Stimulated activated CD4-positive, alpha-beta T cell treated with anti-CD3 and anti-CD28 coated beads, Interleukin-1b, Interleukin-23, amount 100 ng/mL, for 1 hour (primary cell): Measurements from ENCODE around the gene KCNQ1.
A peak's percentile ranks its signal among the peaks of the same experiment; 100 is the strongest.

ENCODE experiments used
- DNase-seq, 2 donors: peaks; one replicate each; pipeline ENCODE4 v3.0.0-alpha.2; 2020; ENCODE audit warnings: low read depth in 2 of 2

Gene KCNQ1

DNA sequence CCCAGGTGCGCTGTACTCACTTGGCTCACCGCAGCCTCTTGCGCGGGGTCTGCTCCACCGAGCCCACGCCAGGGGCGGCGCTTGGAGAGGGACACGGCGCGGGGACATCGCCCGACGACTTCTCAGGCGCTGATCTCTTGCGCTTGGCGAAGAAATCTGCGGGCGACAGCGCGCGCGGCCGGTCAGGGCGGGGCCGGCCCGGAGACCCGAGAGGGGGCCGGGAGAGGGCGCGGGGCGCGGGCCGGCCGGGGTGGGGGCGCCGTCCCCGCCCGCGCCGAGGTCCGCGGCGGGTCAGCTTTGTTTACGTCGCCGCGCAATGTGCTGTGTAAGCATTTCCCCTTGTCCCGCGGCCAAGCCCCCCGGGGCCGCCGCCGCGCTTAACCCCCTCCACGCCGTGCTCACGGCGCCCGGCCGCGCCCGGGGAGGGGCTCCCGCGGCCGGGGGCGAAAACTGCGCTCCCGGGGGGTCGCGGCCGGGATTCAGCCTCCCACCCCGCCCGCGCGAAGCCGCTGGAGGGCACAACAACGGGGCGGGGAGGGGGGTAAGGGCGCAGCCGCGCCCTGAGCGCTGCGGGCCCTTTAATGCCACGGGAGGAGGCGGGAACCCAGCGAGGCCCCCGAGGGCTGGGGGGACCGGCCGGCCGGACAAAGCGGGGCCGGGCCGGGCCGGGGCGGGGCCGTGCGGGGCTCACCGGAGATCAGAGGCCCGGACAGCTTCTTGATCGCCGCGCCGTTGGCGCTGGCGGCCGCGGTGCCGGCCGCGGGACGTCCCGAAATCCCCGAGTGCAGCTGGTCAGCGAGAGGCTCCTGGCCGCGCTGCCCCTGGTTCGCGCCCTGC, 439.4 kb downstream of the KCNQ1 start:
- DNase-seq = no peak

DNA sequence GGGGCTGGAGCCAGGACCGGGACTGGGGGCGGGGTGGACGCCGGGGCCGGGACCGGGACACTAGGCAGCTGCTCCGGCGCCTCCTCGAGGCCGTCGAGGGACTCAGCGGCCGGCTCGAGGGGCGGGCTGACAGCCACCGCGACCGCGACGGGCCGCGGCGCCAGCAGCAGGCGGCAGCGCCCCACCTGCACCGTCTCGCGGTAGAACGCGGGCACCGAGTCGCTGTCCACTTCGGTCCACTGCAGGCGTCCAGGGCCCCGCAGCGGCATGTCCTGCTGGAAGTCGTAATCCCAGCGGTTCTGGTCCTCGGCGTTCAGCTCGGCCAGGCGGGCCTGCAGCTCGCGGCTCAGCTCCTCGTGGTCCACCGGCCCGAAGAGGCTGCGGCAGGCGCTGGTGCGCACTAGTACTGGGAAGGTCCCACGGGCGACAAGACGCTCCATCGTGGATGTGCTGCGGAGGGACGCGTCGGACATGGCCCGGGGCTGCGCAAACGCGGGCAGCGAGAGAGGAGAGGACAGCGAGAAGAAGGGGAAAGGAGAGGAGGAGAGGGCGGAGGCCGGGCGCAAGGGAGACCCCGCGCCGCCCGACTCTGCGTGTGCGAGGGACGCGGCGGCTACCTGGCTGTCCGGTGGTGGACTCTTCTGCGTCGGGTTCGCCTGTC, 440.3 kb downstream of the KCNQ1 start:
- DNase-seq = no peak

DNA sequence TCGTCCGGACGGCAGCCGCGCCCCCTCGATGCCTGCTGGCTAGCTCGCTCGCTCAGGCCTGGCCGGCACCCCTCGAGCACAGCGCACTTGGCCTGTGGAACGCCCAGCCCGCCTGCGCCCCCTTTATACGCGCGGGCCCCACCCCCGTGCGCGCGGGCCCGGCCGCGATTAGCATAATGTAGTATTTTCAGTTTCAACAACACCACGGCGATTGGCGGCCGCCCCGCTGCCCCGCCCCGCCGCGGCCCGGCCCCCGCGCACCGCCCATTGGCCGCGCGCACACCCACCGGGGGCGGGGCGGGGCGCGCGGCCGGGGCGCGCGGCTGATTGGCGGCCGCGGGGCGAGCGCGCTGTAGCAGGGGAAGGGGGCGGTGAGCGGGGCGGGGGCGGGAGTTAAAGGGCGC, 440.9 kb downstream of the KCNQ1 start, which contains the start of gene CDKN1C:
TSS of gene CDKN1C (minus strand) at position 98 of the 404 bp plus-strand sequence. CDS start 319 bp downstream, outside the sequence.
- peak; percentile 60 to 62 for DNase-seq

GRCh38 chr11:2886191-2886894, 441.5 kb downstream of the KCNQ1 start:
- DNase-seq = no peak

DNA sequence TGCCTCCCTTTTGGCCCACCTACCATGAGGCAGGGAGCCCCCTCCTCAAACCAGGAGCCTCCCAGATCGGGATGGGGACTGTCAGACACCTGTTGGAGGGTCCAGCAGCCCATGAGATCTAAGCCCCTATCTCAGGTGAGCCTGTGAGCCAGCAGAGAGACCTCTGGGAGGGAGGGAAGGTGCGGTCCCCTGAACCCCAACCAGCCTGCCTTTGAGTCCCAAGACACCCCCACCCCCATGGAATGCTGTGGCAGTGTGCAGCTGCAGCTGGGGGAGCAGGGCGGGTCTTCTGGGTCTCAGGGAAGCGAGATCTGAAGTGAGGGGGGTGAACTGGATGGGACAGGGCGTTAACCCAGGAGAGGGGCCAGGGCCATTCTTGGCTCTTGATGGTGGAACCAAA, 442.1 kb downstream of the KCNQ1 start:
- DNase-seq = no peak

GRCh38 chr11:2887515-2888195, 442.8 kb downstream of the KCNQ1 start:
- DNase-seq = no peak

DNA sequence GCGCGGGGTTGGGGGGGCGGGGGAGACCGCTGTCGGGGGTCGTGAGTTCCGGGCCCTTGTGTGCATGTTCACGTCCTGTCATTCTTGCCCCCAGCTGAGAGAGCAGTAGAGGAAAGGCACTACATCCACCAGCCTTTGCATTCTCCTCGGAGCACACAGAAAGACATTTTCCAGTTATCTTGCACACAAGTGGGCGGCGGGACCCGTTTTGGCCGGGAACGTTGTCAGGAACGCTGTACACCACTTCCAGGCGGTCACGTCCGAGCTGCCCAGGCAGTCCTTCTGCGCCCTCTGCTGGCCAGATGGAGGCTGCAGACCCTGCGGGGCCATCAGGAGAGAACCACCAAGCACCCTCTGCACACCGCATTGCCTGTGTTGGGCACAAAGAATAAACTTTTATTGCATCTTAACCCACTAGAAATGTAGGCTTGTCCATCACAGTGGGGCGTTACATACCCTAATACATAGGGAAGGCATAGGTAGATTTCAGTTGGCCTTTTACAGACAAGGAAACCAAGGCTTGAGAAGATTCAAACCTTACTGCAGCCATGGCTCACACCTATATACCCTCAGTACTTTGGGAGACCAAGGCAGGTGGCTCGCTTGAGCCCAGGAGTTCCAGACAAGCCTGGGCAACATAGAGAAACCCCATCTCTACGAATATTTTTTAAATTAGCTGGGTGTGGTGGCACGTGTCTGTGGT, 443.6 kb downstream of the KCNQ1 start:
- DNase-seq = peak; percentile 71 to 78

DNA sequence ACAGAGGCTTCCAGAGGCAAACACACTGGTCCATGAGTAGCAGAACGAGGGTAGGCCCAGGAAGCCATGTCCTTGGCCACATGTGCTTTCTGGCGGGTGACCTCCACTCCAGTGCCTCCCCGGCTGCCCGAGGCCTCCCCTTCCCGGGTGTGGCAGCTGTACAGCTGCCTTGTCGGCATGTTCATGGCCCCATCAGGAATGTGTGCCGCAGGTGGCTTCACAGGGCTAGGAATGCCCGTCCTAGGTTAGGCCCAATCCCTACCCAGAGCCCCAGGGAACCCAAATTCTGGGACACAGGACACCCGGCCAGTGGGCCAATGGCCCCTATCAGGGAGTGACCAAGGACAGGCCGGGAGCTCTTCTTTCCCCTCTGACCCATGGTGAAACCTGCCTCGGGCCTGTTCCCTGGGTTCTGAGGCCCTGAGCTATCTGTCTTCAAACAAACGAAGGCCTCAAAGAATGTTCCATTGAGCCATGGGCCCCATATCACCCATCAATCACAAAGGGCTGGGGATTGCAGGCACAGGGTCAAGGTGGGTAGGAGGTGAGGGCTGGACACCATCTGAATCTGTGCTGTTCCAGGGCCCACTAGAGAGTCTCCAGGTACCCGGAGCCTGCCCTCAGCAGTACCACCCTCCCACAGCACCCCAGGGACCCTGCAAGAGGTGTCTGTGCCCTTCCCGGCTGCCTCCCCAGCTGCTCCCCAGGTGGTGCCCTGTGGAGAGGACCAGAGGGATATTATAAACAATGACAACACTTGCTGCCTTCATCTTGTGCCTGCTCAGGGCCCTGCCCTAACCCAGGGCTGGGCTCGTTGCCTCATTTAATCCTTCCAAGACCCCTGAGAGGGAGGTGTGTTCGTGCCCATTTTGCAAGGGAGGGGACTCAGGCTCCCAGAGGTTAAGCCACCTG, 444.8 kb downstream of the KCNQ1 start:
- DNase-seq = no peak

GRCh38 chr11:2890466-2891294, 445.9 kb downstream of the KCNQ1 start:
- no peak for DNase-seq

GRCh38 chr11:2891326-2892214, 446.8 kb downstream of the KCNQ1 start:
- DNase-seq = no peak

DNA sequence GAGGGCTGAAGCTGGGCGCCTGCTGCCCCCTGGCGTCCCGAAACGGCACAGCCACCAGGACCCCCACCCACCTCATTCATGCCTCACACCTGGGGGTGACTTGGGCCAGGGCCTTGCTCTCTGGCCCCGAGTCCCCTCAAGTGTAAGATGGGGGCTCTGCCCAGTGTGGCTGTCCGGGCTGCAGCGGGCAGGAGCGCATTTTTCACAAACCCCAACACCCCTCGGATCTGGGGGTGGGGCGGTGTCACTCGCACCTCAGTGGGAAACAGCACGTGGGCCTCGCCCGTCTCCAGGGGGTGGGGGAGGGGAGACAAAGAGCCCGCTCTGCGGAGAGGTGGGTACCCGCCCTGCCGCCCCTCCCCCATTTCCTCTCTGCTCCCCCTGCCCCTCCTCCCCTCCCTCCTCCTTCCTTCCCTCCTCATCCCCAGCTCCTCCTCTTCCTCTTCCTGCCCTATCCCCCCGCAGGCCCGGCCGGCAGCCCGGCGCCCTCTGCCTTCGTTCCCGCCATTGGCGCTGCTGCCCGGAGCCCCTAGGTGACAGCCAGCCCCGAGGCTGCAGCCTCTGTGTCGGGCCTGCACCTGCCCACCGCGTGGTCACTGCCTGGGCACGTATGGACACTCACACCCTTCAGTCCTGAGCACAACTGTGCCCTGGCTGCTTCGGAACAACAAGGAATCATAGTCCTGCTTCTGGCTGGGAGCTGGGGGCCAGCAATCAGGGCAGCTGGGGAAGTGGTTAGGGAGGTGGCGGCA, 447.6 kb downstream of the KCNQ1 start:
- DNase-seq = peak; percentile 22 to 47

GRCh38 chr11:2892967-2893528, 448.2 kb downstream of the KCNQ1 start:
- DNase-seq = no peak

GRCh38 chr11:2893935-2894334, 449.1 kb downstream of the KCNQ1 start:
- no peak for DNase-seq

GRCh38 chr11:2896047-2896446, 451.2 kb downstream of the KCNQ1 start:
- no peak for DNase-seq

DNA sequence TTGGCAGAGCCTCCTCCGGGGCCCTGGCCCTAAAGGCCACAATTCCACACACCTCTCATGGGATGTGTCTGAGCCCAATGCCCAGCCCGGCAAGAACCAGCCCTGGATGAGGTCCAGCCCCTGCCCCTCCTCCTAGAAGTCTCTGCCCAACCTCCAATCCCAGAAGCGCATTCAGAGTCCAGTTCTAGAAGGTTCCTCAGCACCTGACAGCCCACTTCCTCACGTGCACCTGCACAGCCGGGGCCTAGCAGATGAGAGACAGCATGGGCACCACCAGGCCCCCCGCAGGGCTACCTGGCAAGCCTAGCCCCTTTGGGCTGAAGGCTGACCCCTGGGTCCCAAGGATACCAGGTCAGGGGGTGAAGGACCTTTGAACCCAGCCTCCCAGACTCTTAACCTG, 452.2 kb downstream of the KCNQ1 start:
- no peak for DNase-seq

DNA sequence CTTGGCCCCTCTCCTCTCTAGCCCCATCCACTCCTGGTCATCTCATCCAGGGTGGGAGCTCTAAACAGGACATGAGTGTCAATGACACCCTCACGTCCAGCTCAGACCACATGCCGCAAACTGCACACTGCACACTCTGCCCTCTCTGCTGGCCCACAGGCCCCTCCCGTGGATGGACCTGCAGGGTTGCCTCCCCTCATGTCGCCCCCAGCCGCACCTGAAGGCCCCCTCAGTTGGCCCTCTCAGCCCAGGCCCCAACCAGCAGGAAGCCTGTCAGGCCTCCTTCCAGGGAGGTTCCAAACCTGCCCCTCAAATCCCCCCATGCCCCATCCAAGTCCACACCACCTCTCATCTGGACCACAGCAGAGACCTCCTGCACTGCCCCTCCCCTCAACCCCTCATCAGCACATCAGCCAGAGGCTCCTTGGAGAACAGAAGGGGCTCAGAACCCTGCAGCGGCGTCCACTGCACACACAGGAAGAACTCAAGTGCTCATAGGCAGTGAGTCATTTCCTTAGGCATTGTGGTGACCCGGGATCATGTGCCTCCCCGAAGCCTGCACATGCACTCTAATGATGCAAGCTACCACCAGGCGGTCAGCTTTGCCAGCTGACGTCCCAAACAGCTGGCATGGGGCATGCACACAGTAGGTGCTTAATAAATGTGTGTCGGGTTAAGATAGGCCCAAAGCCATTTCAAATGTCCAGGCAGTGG, 453.7 kb downstream of the KCNQ1 start:
- no peak for DNase-seq
